GM19452 (cell line): Measurements from ENCODE around the gene CHGA.

ENCODE experiments used
- ATAC-seq: cut with Tn5 transposase; IDR thresholded peaks from one replicate; pipeline ENCODE4 v1.9.1; 2021; ENCODE audit not compliant: unreplicated experiment

CHGA gene

DNA sequence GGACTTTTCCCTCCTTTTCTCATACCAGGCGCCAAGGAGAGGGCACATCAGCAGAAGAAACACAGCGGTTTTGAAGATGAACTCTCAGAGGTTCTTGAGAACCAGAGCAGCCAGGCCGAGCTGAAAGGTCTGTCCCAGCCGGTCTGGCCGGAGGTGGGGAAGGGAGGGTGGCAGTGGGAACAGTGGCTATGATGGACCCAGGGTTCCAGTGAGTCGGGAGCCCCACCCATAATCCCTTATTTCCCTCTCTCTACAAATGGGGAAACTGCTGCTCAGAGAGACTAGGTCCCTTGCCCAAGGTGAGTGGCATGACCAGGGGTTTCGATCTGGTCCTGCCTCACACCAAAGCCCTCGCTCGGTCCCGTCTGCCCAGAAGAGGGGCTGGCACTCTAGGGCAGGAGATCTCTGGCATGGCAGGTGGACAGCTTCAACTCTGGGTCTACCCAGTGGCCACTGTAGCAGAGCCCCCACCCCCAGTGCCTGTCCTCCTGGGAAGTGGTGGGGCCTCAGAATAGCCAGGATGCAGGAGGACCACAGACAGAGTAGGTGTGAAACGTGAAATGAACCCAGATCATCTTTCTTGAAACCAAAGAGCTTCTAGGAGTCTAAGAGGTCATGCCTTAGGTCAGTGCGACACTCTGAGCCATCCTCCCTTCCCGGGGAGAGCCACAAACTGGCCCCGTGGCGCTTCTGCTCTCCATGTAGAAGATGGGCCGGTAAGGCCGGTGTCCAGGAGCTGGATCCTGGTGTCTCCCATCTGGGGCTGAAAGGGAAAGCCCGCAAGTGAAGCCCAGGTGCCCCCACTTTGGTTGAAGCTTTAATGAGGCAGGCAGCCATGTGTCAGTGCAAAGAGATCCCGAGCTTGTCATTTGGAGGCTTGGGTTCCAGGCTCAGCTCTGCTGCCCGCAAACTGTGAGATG, 7.0 kb downstream of the CHGA start:
- no peak for ATAC-seq

DNA sequence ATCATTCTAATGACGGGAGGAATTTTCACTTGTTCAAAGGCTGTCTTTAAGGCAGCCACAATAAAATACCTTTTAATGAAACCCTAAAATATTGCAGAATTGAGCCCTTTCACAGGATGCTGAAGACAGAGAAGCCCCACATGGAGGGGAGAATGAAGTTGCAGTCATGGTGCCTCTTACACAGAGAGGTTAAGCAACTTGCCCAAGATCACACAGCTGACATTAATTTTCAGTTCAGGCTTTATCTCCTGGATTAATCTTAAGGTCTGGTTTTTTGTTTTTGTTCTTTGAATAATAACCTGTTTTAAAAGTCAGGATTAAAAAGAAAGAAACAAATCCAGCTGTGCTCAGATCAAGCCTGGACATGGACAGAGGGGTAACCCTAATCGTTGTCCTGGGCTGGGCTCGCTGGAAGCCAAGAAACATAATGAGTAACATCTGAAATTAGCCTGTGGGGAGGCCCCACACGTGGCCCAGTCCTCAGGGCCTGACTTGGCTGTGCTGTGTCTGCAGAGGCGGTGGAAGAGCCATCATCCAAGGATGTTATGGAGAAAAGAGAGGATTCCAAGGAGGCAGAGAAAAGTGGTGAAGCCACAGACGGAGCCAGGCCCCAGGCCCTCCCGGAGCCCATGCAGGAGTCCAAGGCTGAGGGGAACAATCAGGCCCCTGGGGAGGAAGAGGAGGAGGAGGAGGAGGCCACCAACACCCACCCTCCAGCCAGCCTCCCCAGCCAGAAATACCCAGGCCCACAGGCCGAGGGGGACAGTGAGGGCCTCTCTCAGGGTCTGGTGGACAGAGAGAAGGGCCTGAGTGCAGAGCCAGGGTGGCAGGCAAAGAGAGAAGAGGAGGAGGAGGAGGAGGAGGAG, 8.0 kb downstream of the CHGA start:
- ATAC-seq: no peak

DNA sequence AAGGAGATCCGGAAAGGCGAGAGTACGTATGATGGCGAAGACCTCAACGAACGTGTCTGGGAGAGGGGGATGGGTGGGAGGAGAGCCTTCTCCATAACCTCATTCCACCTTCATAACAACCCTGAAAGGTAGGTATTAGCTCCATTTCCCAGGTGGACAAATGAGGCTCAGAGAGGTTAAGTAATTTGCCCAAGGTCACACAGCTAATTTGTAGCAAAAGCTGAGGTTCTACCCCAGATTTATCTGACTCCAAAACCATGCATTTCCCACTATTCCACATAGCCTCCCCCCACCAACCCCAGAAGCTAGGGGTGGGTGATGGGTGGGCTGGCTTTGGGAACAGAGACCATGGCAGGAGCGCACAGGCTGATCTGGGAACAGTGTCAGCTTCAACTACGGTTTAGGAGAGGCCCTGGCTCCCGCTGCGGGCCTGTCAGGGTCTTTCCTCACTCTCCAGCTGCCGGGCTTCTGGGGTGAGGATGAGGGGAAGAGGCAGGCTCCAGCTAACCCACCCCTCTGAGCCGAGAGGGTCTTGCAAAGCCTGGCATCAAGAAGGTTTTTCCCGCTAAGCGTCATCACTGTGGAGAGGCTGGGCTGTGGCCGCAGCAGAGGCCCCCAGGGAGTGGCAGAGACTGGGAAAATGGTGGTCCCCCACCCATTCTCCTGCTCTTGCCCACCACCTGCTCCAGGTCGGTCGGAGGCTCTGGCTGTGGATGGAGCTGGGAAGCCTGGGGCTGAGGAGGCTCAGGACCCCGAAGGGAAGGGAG, 8.9 kb downstream of the CHGA start:
- ATAC-seq: no peak

DNA sequence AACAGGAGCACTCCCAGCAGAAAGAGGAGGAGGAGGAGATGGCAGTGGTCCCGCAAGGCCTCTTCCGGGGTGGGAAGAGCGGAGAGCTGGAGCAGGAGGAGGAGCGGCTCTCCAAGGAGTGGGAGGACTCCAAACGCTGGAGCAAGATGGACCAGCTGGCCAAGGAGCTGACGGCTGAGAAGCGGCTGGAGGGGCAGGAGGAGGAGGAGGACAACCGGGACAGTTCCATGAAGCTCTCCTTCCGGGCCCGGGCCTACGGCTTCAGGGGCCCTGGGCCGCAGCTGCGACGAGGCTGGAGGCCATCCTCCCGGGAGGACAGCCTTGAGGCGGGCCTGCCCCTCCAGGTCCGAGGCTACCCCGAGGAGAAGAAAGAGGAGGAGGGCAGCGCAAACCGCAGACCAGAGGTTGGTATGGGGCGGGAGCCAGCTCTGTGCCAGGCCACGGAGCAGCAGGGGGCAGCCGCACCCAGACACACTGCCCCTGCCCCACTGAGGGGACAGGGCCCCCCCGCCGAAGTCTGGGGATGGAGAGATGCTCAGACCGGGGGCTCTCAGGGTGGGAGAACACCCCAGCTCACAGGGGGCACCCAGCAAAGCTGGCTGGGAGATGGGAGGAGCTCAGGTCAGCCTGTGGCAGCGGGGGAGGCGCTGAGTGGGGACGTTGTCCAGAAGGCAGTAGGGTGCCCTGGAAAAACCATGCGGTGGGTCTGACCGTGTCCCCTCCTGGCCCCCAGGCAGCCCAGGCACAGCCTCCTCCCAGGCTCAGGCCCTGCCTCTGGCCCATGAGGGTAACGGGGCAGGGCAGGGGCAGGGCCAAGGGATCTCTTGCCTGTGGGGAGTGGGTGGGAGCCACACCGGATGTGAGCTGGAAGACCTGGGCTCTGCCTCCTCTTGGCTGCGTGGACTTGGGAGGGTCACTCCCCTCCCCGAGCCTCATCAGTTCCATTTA, 9.8 kb downstream of the CHGA start:
- ATAC-seq: no peak

DNA sequence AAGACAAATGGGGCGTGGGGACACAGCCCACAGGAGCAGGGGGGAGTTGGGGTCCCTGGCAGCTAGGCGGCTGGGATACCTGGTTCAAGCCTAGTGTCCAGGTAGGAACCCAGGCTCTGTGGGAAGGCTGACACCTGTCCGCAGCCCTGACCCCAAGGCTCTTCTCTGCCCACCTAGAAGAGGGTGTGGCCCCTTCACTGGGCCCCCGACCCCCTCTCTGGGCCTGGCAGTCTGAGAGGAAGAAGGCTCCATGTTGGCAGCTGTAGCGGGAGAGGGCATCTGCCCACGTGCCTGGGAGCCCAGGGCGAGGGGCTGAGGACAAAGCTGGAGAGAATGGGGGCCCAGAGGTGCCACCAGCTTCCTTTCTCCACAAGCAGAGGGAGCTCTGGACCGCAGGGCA, 10.5 kb downstream of the CHGA start:
- no peak for ATAC-seq

DNA sequence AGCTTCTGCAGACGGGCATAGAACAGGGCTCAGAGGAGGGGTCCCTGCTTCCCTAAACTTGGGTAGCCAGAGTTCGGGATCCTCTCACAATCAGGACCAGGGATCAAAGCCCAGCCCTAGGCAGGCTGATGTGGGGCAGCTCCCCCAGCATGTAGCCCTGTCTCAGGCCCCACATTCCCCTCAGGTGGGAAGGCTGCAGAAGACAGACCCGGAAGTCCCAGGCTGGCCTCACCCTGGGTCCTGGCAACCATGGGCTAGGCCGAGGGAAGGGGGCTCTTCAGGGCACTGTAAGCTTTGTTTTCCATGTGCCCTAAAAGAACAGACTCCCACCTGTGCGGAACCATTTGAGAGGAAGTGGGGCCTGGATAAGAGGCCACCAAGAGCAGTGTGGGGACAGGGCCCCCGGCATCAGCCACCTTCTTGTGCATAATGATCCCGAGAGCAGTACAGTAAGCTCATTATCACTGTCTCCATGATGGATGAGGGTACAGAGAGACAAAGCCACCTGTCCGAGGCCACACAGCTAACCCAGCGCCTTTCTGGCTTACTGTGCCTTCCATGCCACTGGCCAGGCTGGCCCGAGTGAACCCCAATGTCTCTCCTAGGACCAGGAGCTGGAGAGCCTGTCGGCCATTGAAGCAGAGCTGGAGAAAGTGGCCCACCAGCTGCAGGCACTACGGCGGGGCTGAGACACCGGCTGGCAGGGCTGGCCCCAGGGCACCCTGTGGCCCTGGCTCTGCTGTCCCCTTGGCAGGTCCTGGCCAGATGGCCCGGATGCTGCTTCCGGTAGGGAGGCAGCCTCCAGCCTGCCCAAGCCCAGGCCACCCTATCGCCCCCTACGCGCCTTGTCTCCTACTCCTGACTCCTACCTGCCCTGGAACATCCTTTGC, 11.5 kb downstream of the CHGA start:
- ATAC-seq: no peak

DNA sequence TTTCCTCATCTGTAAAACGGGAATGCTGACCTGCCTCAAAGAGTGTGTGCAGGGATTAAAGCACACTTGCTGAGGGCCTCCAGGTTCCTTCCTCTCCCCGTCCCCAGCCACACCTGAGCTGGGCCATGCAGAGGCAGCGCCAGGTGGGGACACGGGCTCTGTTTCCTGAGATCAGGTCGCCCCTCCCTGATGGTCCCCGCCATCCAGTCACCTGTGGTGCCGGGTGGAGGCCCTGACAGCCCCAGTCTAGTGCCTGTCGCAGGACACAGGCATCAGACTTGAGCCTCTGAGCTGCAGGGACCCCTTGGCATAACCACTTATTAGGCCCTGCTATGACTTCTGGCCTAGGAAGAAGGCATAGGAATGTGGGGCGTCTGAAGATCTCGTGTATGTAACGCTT, 12.5 kb downstream of the CHGA start:
- ATAC-seq: no peak

DNA sequence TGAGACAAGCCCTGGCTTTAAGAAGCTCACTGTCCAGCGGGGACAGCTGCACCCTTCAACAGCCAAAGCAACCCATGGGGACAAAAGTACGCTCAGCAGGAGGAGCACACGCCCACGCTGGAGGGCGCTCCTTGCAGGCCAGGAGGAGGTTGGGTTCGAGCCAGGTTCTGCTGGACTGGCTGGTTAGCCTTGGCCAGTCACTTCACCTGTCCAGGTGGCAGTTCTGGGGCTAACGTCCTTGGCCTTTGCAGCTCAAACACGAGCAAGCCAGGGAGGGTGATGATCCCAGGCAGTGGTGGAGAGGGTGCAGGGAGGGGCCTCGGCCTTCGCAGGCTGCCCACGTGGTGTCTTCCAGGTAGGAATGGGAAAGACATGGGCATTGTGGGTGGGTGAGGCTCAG, 13.1 kb downstream of the CHGA start:
- no peak for ATAC-seq

DNA sequence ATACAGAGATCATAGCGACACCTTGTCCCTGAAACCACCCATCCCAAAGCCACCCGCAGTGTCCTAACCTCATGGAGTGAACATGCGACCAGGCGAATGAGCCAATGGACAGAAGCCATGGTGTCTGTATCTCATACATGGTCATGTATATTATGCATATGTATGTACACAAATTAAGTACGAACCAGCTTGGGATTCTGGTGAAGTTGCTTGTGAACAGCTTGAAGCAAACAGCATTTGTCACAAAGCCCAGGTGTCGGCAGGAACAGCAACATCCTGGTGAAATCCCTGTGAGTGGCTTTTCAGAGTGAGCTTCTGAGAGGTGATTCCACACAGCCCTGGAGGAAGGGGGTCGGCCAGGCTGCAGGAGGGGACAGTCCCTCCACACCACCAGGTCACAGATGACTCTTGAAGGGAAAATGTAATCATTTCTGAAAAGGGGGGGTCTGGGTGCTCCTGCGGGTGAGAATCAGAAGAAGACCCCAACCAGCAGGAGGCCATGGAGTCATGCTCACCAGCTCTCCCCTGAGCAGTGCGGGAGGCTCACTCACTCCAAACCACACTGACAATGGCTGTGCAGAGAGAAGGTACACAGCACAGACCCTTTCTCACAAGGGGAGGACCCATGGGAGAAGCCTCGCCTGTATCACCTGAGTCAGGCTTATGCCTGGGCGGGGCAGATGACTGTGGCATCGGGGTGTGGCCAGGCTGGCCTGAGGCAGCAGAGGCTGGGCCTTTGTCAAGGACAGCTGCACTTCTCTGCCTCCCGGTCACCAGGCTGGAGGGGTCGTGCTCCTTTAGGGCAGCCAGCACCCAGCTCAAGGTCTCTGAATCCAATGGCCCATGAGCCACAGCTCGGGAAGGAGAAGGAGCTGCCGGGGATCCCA, 14.3 kb downstream of the CHGA start:
- ATAC-seq: no peak

DNA sequence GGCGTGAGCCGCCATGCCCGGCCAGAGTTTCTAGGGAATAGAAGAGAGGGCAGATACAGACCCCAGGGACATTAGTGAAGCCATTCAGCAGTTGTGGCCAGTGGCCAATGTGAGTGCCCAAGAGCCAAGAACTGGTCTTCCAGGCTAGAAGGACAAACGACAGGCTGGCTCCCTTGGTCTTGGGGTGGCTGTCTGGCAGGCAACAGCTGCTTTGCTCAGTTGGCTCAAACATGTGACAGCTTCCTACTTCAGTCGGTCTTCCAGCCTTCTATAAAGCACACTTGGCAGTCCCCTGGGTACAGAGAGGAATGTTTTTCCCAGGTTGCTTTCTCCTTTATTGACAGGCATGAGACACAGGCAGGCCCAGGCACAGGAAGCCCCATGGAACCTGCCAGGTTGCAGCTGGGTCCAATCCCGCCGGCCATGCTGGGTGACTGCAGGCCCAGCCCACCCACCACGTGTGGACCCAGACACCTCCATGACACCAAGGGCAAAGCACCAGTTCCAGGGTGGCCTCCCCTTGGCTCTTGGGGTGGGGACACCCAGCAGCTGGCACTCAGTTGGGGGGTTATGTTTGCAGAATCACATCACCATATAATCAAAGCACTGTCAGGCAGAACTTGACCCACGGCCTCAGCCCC, 15.4 kb downstream of the CHGA start:
- no peak for ATAC-seq

DNA sequence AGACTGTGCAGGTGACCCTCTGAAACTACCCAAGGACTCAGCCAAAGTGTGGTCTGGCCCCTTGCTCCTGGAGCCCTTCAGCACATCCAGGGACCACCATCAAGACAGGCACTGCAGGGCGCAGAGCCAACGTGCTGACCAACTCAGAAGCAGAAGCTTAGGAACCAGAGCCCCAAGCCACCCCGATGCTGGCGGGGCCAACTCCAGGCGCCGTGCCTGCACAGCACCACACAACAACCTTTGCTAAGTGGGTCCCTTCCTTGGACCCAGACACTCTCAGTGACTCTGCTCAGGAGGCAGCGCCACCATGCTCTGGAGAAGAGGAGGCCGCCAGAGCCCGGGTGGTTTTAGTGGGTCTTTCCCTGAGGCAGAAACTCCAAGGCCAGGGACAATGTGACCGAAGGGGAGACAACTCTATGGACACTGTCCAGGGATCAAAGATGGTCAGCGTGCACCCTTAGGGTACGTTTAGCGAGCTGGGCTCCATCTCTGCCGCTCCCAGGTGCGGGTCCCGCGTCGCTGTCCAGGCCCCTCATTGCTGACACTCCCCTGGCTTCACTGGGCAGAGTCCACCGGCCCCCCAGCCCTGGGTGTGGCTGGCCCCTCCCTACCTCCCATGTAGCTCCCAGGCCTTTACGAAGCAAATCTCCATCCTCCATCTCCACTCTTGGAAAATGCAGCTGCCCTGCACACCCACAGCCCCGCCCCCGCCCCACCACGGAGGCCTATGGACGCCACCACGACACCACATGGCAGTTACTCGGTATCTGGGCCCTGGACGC, 16.1 kb downstream of the CHGA start:
- no peak for ATAC-seq

DNA sequence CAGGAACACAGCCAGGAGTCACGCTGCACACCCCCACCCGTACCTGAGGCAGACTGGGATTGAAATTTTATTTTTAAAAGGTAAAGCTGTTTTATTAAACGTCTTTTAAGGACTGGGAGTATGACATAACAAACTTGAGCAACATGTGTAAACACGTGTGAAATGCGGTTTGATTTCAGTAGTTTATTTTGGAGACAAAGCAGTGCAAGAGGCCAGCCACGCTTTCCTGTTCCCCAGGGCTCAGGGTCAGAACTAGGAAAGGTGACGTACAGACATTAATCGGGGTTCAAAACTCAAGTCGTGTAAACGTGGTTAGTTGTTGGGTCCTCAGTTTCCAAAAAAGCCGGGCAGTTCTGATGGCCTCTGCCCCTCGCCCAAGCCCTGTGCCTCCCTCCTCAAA, 16.7 kb downstream of the CHGA start:
- no peak for ATAC-seq

DNA sequence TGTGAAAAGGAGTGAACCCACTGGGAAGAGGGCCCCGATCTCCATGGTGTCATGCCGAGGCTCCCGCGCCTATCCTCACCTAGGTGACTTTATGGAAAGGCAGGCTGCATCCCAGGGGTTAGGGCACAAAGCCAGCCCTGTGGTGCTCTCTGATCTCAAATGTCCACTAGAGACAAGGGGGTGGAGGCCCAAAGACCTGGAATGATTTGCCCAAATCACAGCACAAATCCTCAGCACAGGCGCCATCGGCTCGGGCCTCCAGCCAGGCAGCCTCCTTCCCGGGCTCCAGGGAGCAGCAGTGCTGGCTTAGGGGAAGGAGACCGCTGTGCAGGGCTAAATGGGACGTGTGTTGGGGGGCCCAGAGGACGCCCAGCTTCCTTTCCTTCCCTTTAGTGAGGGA, 17.6 kb downstream of the CHGA start:
- no peak for ATAC-seq

DNA sequence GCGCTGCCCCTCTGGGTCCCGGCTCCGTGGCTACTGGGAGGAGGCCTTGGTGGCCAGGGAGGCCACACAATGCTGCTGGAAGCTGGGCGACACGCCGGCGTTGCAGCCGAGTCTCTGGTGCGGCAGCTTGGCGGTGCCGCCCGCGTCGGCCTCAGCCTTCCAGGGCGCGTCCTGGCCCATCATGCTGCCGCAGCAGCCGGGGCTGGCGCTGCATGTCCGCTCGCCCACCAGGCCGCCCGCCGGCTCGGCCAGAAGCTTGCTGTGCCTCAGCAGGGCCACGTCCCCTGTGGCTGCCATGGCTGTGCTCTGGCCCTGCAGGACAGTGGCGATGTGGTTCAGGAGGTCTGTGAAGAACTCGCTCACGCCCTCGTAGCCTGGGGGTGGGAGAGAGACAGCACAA, 18.6 kb downstream of the CHGA start:
- no peak for ATAC-seq

DNA sequence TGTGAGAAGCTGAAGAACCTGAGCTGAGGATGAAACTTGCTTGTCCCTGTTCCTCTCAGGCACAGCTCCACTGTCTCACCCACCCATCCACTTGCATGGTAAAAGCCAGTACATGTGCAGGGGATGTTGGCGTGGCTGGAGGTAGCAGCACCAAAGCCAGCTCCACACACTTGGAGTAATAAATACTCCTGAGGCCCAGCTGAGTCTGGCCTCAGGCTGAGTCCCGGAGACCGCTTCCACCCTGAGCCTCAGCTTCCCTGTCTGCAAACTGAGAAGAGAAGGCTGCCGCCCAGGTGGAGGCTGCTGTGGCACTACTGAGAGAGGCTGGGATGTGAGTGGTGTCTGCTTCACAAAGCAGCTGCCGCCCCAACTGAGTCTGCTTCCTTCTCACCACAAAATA, 19.2 kb downstream of the CHGA start:
- no peak for ATAC-seq

DNA sequence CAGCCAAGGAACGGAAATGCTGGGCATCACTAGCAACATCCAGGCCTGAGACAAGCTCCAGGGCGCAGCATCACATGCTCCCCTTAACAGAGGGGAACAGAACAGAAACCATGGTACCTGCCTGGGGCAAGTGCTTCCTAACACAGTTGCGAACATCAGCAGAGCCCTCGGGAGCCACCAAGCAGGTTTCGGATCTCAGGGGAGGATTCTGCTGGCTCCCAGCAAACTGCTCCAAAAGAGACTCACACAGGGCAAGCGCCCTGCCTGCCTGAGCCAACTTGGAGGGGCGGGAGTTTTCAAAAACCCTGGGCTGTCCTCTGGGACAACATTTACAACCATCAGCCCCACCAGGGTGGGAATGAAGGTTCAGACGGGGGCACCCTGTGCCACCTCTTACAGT, 19.6 kb downstream of the CHGA start:
- no peak for ATAC-seq
